Measurements from ENCODE around the gene BPIFA2.

DNA sequence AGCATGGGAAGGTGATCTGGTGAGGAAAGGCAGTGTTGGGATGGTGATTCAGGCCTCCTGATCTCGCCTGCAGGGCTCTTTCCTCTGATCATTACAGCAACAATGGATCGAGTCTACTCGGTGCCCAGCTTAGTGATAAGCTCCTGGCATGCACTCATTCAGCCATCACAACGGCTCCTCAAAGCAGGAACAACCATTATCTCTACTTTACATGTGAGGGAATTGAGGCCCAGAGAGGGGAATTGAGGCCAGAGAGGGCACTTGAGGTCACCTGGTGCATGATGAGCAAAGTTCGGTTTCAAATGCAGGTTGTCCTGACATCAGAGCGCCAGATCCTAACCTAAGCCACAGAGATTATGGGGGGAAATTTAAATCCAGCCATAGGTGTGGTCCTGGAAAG, 42.0 kb upstream of the BPIFA2 start:
- TF ChIP-seq, protein P1, sequence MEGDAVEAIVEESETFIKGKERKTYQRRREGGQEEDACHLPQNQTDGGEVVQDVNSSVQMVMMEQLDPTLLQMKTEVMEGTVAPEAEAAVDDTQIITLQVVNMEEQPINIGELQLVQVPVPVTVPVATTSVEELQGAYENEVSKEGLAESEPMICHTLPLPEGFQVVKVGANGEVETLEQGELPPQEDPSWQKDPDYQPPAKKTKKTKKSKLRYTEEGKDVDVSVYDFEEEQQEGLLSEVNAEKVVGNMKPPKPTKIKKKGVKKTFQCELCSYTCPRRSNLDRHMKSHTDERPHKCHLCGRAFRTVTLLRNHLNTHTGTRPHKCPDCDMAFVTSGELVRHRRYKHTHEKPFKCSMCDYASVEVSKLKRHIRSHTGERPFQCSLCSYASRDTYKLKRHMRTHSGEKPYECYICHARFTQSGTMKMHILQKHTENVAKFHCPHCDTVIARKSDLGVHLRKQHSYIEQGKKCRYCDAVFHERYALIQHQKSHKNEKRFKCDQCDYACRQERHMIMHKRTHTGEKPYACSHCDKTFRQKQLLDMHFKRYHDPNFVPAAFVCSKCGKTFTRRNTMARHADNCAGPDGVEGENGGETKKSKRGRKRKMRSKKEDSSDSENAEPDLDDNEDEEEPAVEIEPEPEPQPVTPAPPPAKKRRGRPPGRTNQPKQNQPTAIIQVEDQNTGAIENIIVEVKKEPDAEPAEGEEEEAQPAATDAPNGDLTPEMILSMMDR (conservative IDR thresholded peaks at IDR 0.05; ENCODE audit: low read depth, low read length): no peak
- no peak for TF ChIP-seq EZH2phosphoT487 (IDR thresholded peaks at IDR 0.05; ENCODE audit: borderline replicate concordance, low read length)
- no peak for TF ChIP-seq EZH2 (IDR thresholded peaks at IDR 0.05; ENCODE audit: low read length, unreplicated experiment)

Data from PC-3 (cell line).